HCT116 (cell line): Measurements from ENCODE around the gene DOCK4. TPM values are rescaled to one million over a fixed set of nuclear protein-coding genes. Genes with fewer than 3 reads are reported as not detected.

ENCODE experiments used
- ATAC-seq: fragments of 200-7000 bp; cut with Tn5 transposase; 2 replicates; pipeline ENCODE4 v1.9.1; 2020; ENCODE audit warnings: mild to moderate bottlenecking, moderate library complexity
- BruUV-seq: library from RNA; stranded (reverse); fragments of 400-500 nt; replicated peaks from 2 replicates; lab custom pipeline; 2021; lab: Mats Ljungman, UMichigan
- CTCF ChIA-PET: fragments of 300-600 bp; sonication (Branson Sonifier 250); formaldehyde crosslinking; loops from one replicate; lab custom pipeline; 2021; ENCODE audit warnings: antibody characterized with exemption; lab: Charles Lee
- POLR2A ChIA-PET: fragments of 300-600, 350-600 bp; sonication (Branson Sonifier 250); formaldehyde crosslinking; loops from one replicate; lab custom pipeline; 2021; ENCODE audit warnings: antibody characterized with exemption; lab: Charles Lee
- RAD21 ChIA-PET, 2 experiments: fragments of 300-600 bp; sonication (Branson Sonifier 250); formaldehyde crosslinking; loops; one replicate each; lab custom pipeline; 2023; ENCODE audit warnings: low total read pairs in 2 of 2; ENCODE audit not compliant: uncharacterized antibody in 2 of 2, unreplicated experiment in 2 of 2, low non-redundant PET in 1 of 2; lab: Charles Lee
- DNase-seq: peaks from one replicate; pipeline ENCODE4 v3.0.0-alpha.2; 2010; ENCODE audit warnings: low read depth, low spot score
- H2AFZ ChIP-seq: fragments of 200-600 bp; shearing (Covaris generic), sonication (generic); 2 replicates; pipeline ENCODE4 v1.6.1; 2017; ENCODE audit warnings: low read depth, mixed run types, mixed read lengths, antibody characterized with exemption, low read length; ENCODE audit not compliant: poor library complexity, severe bottlenecking
- H3K27ac ChIP-seq: 2 replicates; pipeline ENCODE4 v1.5.1; 2012; ENCODE audit warnings: low read depth, low read length
- H3K27me3 ChIP-seq: fragments of 200-600 bp; sonication (generic); 2 replicates; pipeline ENCODE4 v1.6.1; 2016; ENCODE audit warnings: mixed run types, low read length, mixed read lengths; ENCODE audit not compliant: insufficient read depth
- H3K36me3 ChIP-seq, 2 experiments: fragments of 200-500 bp in 1 of 2; fragments of 200-600 bp in 1 of 2; sonication (Bioruptor generic) in 1 of 2; sonication (generic) in 1 of 2; 2 replicates each; pipeline versions ENCODE4 v1.5.1 to v1.6.1; 2014 to 2016; ENCODE audit warnings: low read length in 2 of 2, inconsistent platforms in 1 of 2, mixed read lengths in 1 of 2, mixed run types in 1 of 2; ENCODE audit not compliant: insufficient read depth in 2 of 2, control insufficient read depth in 1 of 2
- H3K4me1 ChIP-seq, 2 experiments: fragments of 200-600 bp in 1 of 2; sonication (generic) in 1 of 2; 2 replicates each; pipeline versions ENCODE4 v1.5.1 to v1.6.1; 2012 to 2017; ENCODE audit warnings: low read length in 2 of 2, inconsistent platforms in 1 of 2, mild to moderate bottlenecking in 1 of 2, mixed read lengths in 1 of 2, mixed run types in 1 of 2, moderate library complexity in 1 of 2; ENCODE audit not compliant: insufficient read depth in 2 of 2, control insufficient read depth in 1 of 2
- H3K4me2 ChIP-seq: fragments of 200-600 bp; sonication (generic); 2 replicates; pipeline ENCODE4 v1.6.1; 2017; ENCODE audit warnings: mixed run types, low read length, mixed read lengths
- H3K4me3 ChIP-seq, 2 experiments: fragments of 200-600 bp in 1 of 2; sonication (generic) in 1 of 2; replicated peaks in 1 of 2; 2 replicates each; pipeline ENCODE4 v1.5.1; 2011 to 2016; ENCODE audit warnings: low read length in 2 of 2, control low read depth in 1 of 2, low read depth in 1 of 2, mild to moderate bottlenecking in 1 of 2, mixed read lengths in 1 of 2, mixed run types in 1 of 2
- H3K79me2 ChIP-seq: fragments of 200-600 bp; sonication (generic); 2 replicates; pipeline ENCODE4 v1.6.1; 2017; ENCODE audit warnings: mild to moderate bottlenecking, mixed run types, low read length, moderate library complexity, mixed read lengths; ENCODE audit not compliant: insufficient read depth
- H3K9ac ChIP-seq: fragments of 200-600 bp; sonication (generic); 2 replicates; pipeline ENCODE4 v1.6.1; 2016; ENCODE audit warnings: low read length, mixed read lengths
- H3K9me2 ChIP-seq: fragments of 200-600 bp; sonication (generic), shearing (Covaris generic); 2 replicates; pipeline ENCODE4 v1.6.1; 2017; ENCODE audit warnings: mixed run types, mild to moderate bottlenecking, moderate library complexity; ENCODE audit not compliant: insufficient read depth
- H3K9me3 ChIP-seq, 2 experiments: fragments of 200-500 bp in 1 of 2; fragments of 200-600 bp in 1 of 2; sonication (Bioruptor generic) in 1 of 2; sonication (generic) in 1 of 2; 2 replicates each; pipeline ENCODE4 v1.6.1; 2014 to 2017; ENCODE audit warnings: low read length in 2 of 2, mixed read lengths in 2 of 2, inconsistent platforms in 1 of 2, low read depth in 1 of 2, mild to moderate bottlenecking in 1 of 2, mixed run types in 1 of 2, moderate library complexity in 1 of 2; ENCODE audit not compliant: control insufficient read depth in 1 of 2, insufficient read depth in 1 of 2
- H4K20me1 ChIP-seq: fragments of 200-600 bp; sonication (generic), shearing (Covaris generic); 2 replicates; pipeline ENCODE4 v1.6.1; 2017; ENCODE audit warnings: mixed run types, mild to moderate bottlenecking, moderate library complexity; ENCODE audit not compliant: insufficient read depth
- EGR1 ChIP-seq: IDR thresholded peaks from 2 replicates; pipeline ENCODE4 v1.6.1; 2012; ENCODE audit warnings: low read depth
- ELF1 ChIP-seq: IDR thresholded peaks from 2 replicates; pipeline ENCODE4 v1.6.1; 2012; ENCODE audit warnings: low read depth, borderline replicate concordance
- EZH2phosphoT487 ChIP-seq: fragments of 200-600 bp; IDR thresholded peaks from 2 replicates; pipeline ENCODE4 v1.6.1; 2018; ENCODE audit warnings: antibody characterized with exemption, borderline replicate concordance
- FOSL1 ChIP-seq: IDR thresholded peaks from 2 replicates; pipeline ENCODE4 v1.6.1; 2012; ENCODE audit warnings: low read depth
- JUND ChIP-seq: IDR thresholded peaks from 2 replicates; pipeline ENCODE4 v1.6.1; 2012
- POLR2AphosphoS5 ChIP-seq: IDR thresholded peaks from 2 replicates; pipeline ENCODE4 v1.6.1; 2011; ENCODE audit warnings: mild to moderate bottlenecking, low read depth, low read length, moderate library complexity
- SIN3A ChIP-seq: IDR thresholded peaks from 2 replicates; pipeline ENCODE4 v1.6.1; 2012; ENCODE audit warnings: low read depth
- YY1 ChIP-seq: IDR thresholded peaks from 2 replicates; pipeline ENCODE4 v1.6.1; 2011; ENCODE audit warnings: low read length, low read depth, moderate library complexity, mild to moderate bottlenecking; ENCODE audit not compliant: insufficient replicate concordance; ENCODE audit errors: extremely low read depth
- ZBTB33 ChIP-seq: IDR thresholded peaks from 2 replicates; pipeline ENCODE4 v1.6.1; 2011; ENCODE audit warnings: mild to moderate bottlenecking, low read length, moderate library complexity; ENCODE audit not compliant: insufficient replicate concordance; ENCODE audit errors: extremely low read depth
- ZFX ChIP-seq: fragments of 450-650 bp; IDR thresholded peaks from 2 replicates; pipeline ENCODE4 v1.6.1; 2017
- ZNF274 ChIP-seq: fragments of 200-500 bp; sonication (Bioruptor generic); IDR thresholded peaks from 2 replicates; pipeline ENCODE4 v1.6.1; 2014; ENCODE audit warnings: mild to moderate bottlenecking, low read depth, low read length, inconsistent platforms
- intact Hi-C: fragments of 100-400 bp; cut with micrococcal nuclease; formaldehyde crosslinking; loops from 2 replicates; pipeline ENCODE4 v1.10.0; 2022
- total RNA-seq: library from RNA; stranded (reverse); gene quantifications from one replicate; pipeline ENCODE4 v1.2.1, GENCODE V29; 2021; ENCODE audit not compliant: unreplicated experiment

Gene DOCK4
- total RNA-seq, 1 experiment from 2014 or later: 2.2 TPM

- ChIA-PET CTCF (no interaction called here), POLR2A (no interaction called here)
Measured at GRCh38 chr7:112089551-112089950, 116.6 kb downstream of the DOCK4 start.

GRCh38 chr7:112088484-112089016 lies 117.6 kb downstream of the DOCK4 start:
- no peak overlapping the region for H2AFZ ChIP-seq
- H3K4me3 ChIP-seq: no peak overlapping the region
- H3K9me2 ChIP-seq: no peaks in the 10 kb centered on the region
- H3K4me1 ChIP-seq: no peaks in the 10 kb centered on the region
- intact Hi-C loops: no loop called here
- H4K20me1 ChIP-seq: no peaks in the 10 kb centered on the region
- ChIA-PET POLR2A (no interaction called here), CTCF (no interaction called here)
- no peak overlapping the region for H3K27ac ChIP-seq
- H3K36me3 ChIP-seq: no peaks in the 10 kb centered on the region
- ATAC-seq (no peak), DNase-seq (no peak)
- H3K9me3 ChIP-seq: no peaks in the 10 kb centered on the region
- BruUV-seq: no TSS peak
- H3K9ac ChIP-seq: no peak overlapping the region
- no peaks in the 10 kb centered on the region for H3K79me2 ChIP-seq
- no peak overlapping the region for H3K4me2 ChIP-seq
- H3K27me3 ChIP-seq: no peaks in the 10 kb centered on the region
- TF ChIP-seq EGR1: no peak
- no peak for TF ChIP-seq YY1
- no peak for TF ChIP-seq JUND
- TF ChIP-seq SIN3A: no peak
- no peak for TF ChIP-seq ZFX
- no peak for TF ChIP-seq EZH2phosphoT487
- no peak for TF ChIP-seq ZNF274
- no peak for TF ChIP-seq FOSL1
- TF ChIP-seq ELF1: no peak
- TF ChIP-seq, all 23 proteins: peak for 0
- RAD21 ChIA-PET: no interaction called here

More at GRCh38 chr7:112089551-112089950, 116.6 kb downstream of the DOCK4 start:
- Histone ChIP-seq H3K4me1 (no peaks in the 10 kb centered on the region), H3K4me2 (no peak overlapping the region), H3K9me3 (no peaks in the 10 kb centered on the region), H3K27ac (no peak overlapping the region), H3K36me3 (no peaks in the 10 kb centered on the region), H3K9me2 (no peaks in the 10 kb centered on the region), H3K27me3 (no peaks in the 10 kb centered on the region), H4K20me1 (no peaks in the 10 kb centered on the region), H2AFZ (no peak overlapping the region)
- no peak for ATAC-seq
- intact Hi-C loops: no loop called here
- no TSS peak for BruUV-seq
- RAD21 ChIA-PET: no interaction called here
- no peak for DNase-seq
- TF ChIP-seq POLR2AphosphoS5: no peak
- no peak for TF ChIP-seq YY1
- no peak for TF ChIP-seq ZBTB33
- TF ChIP-seq, all 23 proteins: peak for 0
- H3K9ac ChIP-seq: no peak overlapping the region
- H3K79me2 ChIP-seq: no peaks in the 10 kb centered on the region
- no peak overlapping the region for H3K4me3 ChIP-seq
